ENCODE results near the gene POR.

Gene POR

DNA sequence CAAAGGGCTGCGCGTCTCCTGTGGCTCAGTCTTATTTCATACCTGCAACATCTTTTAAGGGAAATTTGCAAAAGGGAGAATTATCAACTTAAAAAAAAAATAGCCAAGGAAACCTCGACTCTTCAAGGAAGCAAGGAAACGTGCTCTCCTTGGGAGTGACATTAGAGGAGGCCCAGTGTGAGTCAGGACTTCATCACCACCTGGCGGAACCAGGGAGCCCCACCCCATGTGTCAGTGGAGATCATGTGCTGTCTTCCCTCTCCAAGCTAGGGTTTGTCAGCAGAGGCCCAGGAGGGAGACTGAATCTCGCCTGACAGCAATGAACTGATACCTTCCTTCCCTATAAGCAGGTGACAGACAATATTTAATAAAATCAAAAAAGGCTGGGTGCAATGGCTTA lies 28.9 kb downstream of the POR start:
- no peak overlapping the region for H2BK120ac ChIP-seq (ENCODE audit: low read depth, low read length)
- no peak overlapping the region for H3K27ac ChIP-seq (ENCODE audit: low read length, poor library complexity, severe bottlenecking)
- WGBS = 62% methylated on average over 3 of the region's 6 CpGs

DNA sequence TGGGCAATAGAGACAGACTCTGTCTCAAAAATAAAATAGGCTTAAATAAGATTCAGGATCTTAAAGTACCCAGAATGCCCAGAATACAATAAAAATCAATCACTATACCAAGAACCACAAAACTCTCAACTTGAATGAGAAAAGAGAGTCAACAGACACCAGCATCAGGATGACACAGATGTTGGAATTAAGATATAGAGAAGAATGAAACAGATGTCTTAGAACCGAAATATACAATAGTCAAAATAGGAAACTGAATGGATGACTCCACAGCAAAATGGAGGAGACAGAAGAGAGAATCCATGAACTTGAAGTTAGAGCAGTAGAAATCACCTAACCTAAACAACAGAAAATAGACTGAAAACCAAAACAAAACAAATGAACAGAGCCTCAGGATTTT lies 29.6 kb downstream of the POR start:
- Histone ChIP-seq H3K23ac (ENCODE audit: low read length in 2 of 2) (no peak overlapping the region), H4K8ac (ENCODE audit: low read length) (no peak overlapping the region), H3K4me2 (ENCODE audit: low read length, poor library complexity, severe bottlenecking) (no peak overlapping the region), H3K14ac (ENCODE audit: low read length in 2 of 2) (no peak overlapping the region), H3K18ac (ENCODE audit: low read depth in 1 of 2, low read length in 2 of 2) (no peak overlapping the region), H3K4me3 (ENCODE audit: insufficient read depth in 1 of 2, low read depth in 1 of 2, low read length in 2 of 2) (no peak overlapping the region), H2AFZ (ENCODE audit: low read depth, low read length) (no peak overlapping the region), H4K91ac (ENCODE audit: low read length) (no peak overlapping the region), H3K4ac (ENCODE audit: low read depth in 1 of 2, low read length in 2 of 2) (no peak overlapping the region), H3K36me3 (ENCODE audit: control insufficient read depth in 1 of 2, insufficient read depth in 2 of 2, low read depth in 1 of 2, low read length in 2 of 2) (peaks cover 8 to 21% of the 10 kb centered on the region in 2 experiments), H3K27ac (ENCODE audit: low read length, poor library complexity, severe bottlenecking) (no peak overlapping the region), H3K27me3 (ENCODE audit: control insufficient read depth in 1 of 2, insufficient read depth in 1 of 2, low read length in 2 of 2) (no peaks in the 10 kb centered on the region), H3K9me3 (ENCODE audit: control insufficient read depth, low read length) (no peaks in the 10 kb centered on the region), H2BK12ac (ENCODE audit: low read length in 2 of 2) (no peak overlapping the region), H2BK120ac (ENCODE audit: low read depth, low read length) (no peak overlapping the region), H3K9ac (ENCODE audit: low read length) (no peak overlapping the region), H2AK5ac (ENCODE audit: low read length, severe bottlenecking) (no peak overlapping the region), H3K79me1 (replicated peaks; ENCODE audit: low read length, poor library complexity, severe bottlenecking) (peaks cover 30% of the 10 kb centered on the region), H3K4me1 (ENCODE audit: control insufficient read depth, insufficient read depth, low read depth, low read length) (peaks cover 4% of the 10 kb centered on the region), H2BK15ac (ENCODE audit: low read depth, poor library complexity, severe bottlenecking) (no peak overlapping the region), H2BK5ac (ENCODE audit: low read depth, low read length, poor library complexity, severe bottlenecking) (no peak overlapping the region)
- 100% methylated on average over 1 of the region's 1 CpG for WGBS
- no peak for DNase-seq

More for the DNA sequence above, 28.9 kb downstream of the POR start:
- Histone ChIP-seq H3K4ac (ENCODE audit: low read depth in 1 of 2, low read length in 2 of 2) (no peak overlapping the region), H3K14ac (ENCODE audit: low read length in 2 of 2) (no peak overlapping the region), H3K27me3 (ENCODE audit: control insufficient read depth in 1 of 2, insufficient read depth in 1 of 2, low read length in 2 of 2) (no peaks in the 10 kb centered on the region), H2BK15ac (ENCODE audit: low read depth, poor library complexity, severe bottlenecking) (no peak overlapping the region), H3K18ac (ENCODE audit: low read depth in 1 of 2, low read length in 2 of 2) (no peak overlapping the region), H2BK5ac (ENCODE audit: low read depth, low read length, poor library complexity, severe bottlenecking) (no peak overlapping the region), H4K8ac (ENCODE audit: low read length) (no peak overlapping the region), H3K23ac (ENCODE audit: low read length in 2 of 2) (no peak overlapping the region), H3K9ac (ENCODE audit: low read length) (no peak overlapping the region), H3K4me3 (ENCODE audit: insufficient read depth in 1 of 2, low read depth in 1 of 2, low read length in 2 of 2) (no peak overlapping the region), H3K79me1 (replicated peaks; ENCODE audit: low read length, poor library complexity, severe bottlenecking) (peaks cover 33% of the 10 kb centered on the region), H3K9me3 (ENCODE audit: control insufficient read depth, low read length) (no peaks in the 10 kb centered on the region), H3K4me2 (ENCODE audit: low read length, poor library complexity, severe bottlenecking) (no peak overlapping the region), H4K91ac (ENCODE audit: low read length) (no peak overlapping the region), H2AK5ac (ENCODE audit: low read length, severe bottlenecking) (no peak overlapping the region), H3K4me1 (ENCODE audit: control insufficient read depth, insufficient read depth, low read depth, low read length) (peaks cover 7% of the 10 kb centered on the region), H3K36me3 (ENCODE audit: control insufficient read depth in 1 of 2, insufficient read depth in 2 of 2, low read depth in 1 of 2, low read length in 2 of 2) (peaks cover 8 to 25% of the 10 kb centered on the region in 2 experiments), H2BK12ac (ENCODE audit: low read length in 2 of 2) (no peak overlapping the region), H2AFZ (ENCODE audit: low read depth, low read length) (no peak overlapping the region)
- DNase-seq = no peak

DNA sequence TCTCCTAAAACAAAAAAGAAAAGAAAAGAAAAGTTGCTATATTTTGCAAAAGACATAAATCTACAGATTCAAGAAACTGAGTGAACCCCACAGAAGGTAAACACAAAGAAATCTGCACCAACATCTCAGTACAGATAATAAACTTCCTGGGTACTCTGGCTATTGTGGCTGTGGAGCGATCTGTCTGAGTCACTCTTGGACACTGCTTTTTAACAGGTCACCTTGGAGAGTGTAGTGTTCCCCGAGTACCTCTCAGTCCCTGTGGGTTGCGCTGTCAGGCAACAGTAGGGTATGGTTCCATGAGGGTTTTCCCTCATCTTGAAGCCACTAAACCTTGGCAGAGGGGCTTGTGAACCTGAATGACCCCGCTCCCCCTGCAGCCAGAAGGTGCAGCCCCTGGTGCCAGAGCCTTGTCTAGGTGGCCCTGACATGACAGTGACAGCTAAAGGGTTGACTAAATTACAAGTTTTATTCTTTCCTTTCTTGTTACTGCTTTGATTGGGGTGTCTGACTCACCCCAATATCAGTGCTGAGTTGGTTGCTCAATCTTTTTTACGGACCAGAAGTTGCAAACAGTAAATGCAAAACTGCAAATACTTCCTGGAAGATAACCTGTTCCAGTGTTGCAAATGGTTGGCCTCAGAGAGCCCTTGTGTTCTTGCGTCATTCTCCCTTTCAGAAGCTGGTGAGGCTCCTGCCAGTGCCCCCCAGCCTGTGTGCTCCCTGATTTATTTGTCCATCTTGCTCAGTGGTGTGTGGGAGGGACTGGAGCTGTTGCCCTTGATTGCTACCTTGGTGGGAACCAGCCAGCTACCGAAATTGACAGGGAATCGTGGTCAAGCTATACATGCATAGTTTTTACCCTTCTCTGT lies 30.6 kb downstream of the POR start:
- Histone ChIP-seq H3K27me3 (ENCODE audit: control insufficient read depth in 1 of 2, insufficient read depth in 1 of 2, low read length in 2 of 2) (no peaks in the 10 kb centered on the region), H3K14ac (ENCODE audit: low read length in 2 of 2) (no peak overlapping the region), H3K4ac (ENCODE audit: low read depth in 1 of 2, low read length in 2 of 2) (peak overlapping the region in 1 of 2 experiments; percentile 63), H3K36me3 (ENCODE audit: control insufficient read depth in 1 of 2, insufficient read depth in 2 of 2, low read depth in 1 of 2, low read length in 2 of 2) (peaks cover 8 to 21% of the 10 kb centered on the region in 2 experiments), H3K9ac (ENCODE audit: low read length) (no peak overlapping the region), H3K9me3 (ENCODE audit: control insufficient read depth, low read length) (no peaks in the 10 kb centered on the region), H4K8ac (ENCODE audit: low read length) (peak overlapping the region; percentile 19), H3K27ac (ENCODE audit: low read length, poor library complexity, severe bottlenecking) (no peak overlapping the region), H2BK12ac (ENCODE audit: low read length in 2 of 2) (peak overlapping the region; percentile 3 to 61), H2BK5ac (ENCODE audit: low read depth, low read length, poor library complexity, severe bottlenecking) (no peak overlapping the region), H4K91ac (ENCODE audit: low read length) (no peak overlapping the region), H2AFZ (ENCODE audit: low read depth, low read length) (no peak overlapping the region), H2AK5ac (ENCODE audit: low read length, severe bottlenecking) (no peak overlapping the region), H3K18ac (ENCODE audit: low read depth in 1 of 2, low read length in 2 of 2) (peak overlapping the region; percentile 56 to 64), H3K4me2 (ENCODE audit: low read length, poor library complexity, severe bottlenecking) (no peak overlapping the region), H3K23ac (ENCODE audit: low read length in 2 of 2) (no peak overlapping the region), H2BK120ac (ENCODE audit: low read depth, low read length) (no peak overlapping the region), H3K4me1 (ENCODE audit: control insufficient read depth, insufficient read depth, low read depth, low read length) (peaks cover 4% of the 10 kb centered on the region), H2BK15ac (ENCODE audit: low read depth, poor library complexity, severe bottlenecking) (no peak overlapping the region), H3K79me1 (replicated peaks; ENCODE audit: low read length, poor library complexity, severe bottlenecking) (peaks cover 31% of the 10 kb centered on the region), H3K4me3 (ENCODE audit: insufficient read depth in 1 of 2, low read depth in 1 of 2, low read length in 2 of 2) (peak overlapping the region in 1 of 2 experiments; percentile 3)
- 81% methylated on average over 6 of the region's 8 CpGs for WGBS
- peak; percentile 59 for DNase-seq

DNA sequence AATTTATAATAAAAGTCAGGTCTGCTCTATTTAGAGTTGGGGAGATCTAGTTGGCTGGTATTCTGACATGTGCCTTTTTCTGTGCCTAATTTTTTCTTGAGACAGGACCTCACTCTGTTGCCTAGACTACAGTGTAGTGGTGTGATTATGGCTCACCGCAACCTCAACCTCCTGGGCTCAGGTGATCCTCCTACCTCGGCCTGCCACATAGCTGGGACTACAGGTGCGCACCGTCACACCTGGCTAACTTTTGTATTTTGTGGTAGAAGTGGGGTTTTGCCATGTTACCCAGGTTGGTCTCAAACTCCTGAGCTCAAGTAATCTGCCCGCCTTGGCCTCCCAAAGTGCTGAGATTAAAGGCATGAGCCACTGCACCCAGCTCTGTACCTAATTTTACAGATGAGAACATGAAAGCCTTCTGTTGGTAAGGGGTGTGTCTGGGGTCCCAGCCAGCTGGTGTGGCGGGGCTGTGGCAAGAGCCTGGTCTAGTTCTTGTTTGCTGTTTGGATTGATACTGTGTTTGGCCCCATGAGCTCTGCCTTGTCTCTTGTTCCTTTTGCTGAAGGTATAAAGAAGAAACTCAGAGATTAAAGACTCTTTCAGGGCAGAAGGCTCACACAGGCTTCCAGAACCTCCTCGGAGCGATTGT lies 31.4 kb downstream of the POR start:
- Histone ChIP-seq H3K9ac (ENCODE audit: low read length) (no peak overlapping the region), H3K14ac (ENCODE audit: low read length in 2 of 2) (no peak overlapping the region), H3K4me2 (ENCODE audit: low read length, poor library complexity, severe bottlenecking) (no peak overlapping the region), H2BK5ac (ENCODE audit: low read depth, low read length, poor library complexity, severe bottlenecking) (no peak overlapping the region), H3K36me3 (ENCODE audit: control insufficient read depth in 1 of 2, insufficient read depth in 2 of 2, low read depth in 1 of 2, low read length in 2 of 2) (peaks cover 8 to 14% of the 10 kb centered on the region in 2 experiments), H3K27me3 (ENCODE audit: control insufficient read depth in 1 of 2, insufficient read depth in 1 of 2, low read length in 2 of 2) (no peaks in the 10 kb centered on the region), H3K9me3 (ENCODE audit: control insufficient read depth, low read length) (no peaks in the 10 kb centered on the region), H3K4me1 (ENCODE audit: control insufficient read depth, insufficient read depth, low read depth, low read length) (peaks cover 4% of the 10 kb centered on the region), H3K4ac (ENCODE audit: low read depth in 1 of 2, low read length in 2 of 2) (no peak overlapping the region), H2BK12ac (ENCODE audit: low read length in 2 of 2) (no peak overlapping the region), H2BK15ac (ENCODE audit: low read depth, poor library complexity, severe bottlenecking) (no peak overlapping the region), H3K23ac (ENCODE audit: low read length in 2 of 2) (no peak overlapping the region), H4K8ac (ENCODE audit: low read length) (peak overlapping the region; percentile 22), H4K91ac (ENCODE audit: low read length) (no peak overlapping the region), H3K27ac (ENCODE audit: low read length, poor library complexity, severe bottlenecking) (no peak overlapping the region), H2AFZ (ENCODE audit: low read depth, low read length) (no peak overlapping the region), H3K79me1 (replicated peaks; ENCODE audit: low read length, poor library complexity, severe bottlenecking) (peaks cover 26% of the 10 kb centered on the region), H3K4me3 (ENCODE audit: insufficient read depth in 1 of 2, low read depth in 1 of 2, low read length in 2 of 2) (no peak overlapping the region), H2AK5ac (ENCODE audit: low read length, severe bottlenecking) (no peak overlapping the region), H2BK120ac (ENCODE audit: low read depth, low read length) (no peak overlapping the region), H3K18ac (ENCODE audit: low read depth in 1 of 2, low read length in 2 of 2) (no peak overlapping the region)
- WGBS = 87% methylated on average over 8 of the region's 8 CpGs
- no peak for DNase-seq

Data from mesenchymal stem cell (in vitro differentiated cells and primary cell).